K562 (cell line): Measurements from ENCODE around the gene DET1. TPM values are rescaled to one million over a fixed set of nuclear protein-coding genes. Genes with fewer than 3 reads are reported as not detected.

Experiments used
- ATAC-seq: fragments of 200-7000 bp; cut with Tn5 transposase; 3 replicates; pipeline ENCODE4 v1.9.1; 2020; ENCODE audit warnings: moderate library complexity
- BruUV-seq: library from RNA; stranded (reverse); fragments of 400-500 nt; replicated peaks from 2 replicates; lab custom pipeline; 2021; lab: Mats Ljungman, UMichigan
- CTCF ChIA-PET: fragments of 300-600 bp; formaldehyde crosslinking; extraction: SDS; loops from one replicate; lab custom pipeline; 2021; ENCODE audit warnings: low intra/inter-chr PET ratio; lab: Yijun Ruan, JAX
- POLR2A ChIA-PET: fragments of 300-600, 350-650 bp; sonication (Branson Sonifier 250); formaldehyde crosslinking; extraction: SDS; loops from one replicate; lab custom pipeline; 2021; ENCODE audit warnings: antibody characterized with exemption, inconsistent platforms; lab: Yijun Ruan, JAX
- DNase-seq, 4 experiments: peaks; one replicate each; pipeline versions ENCODE4 v3.0.0 to v3.0.0-alpha.2; 2011 to 2018; ENCODE audit warnings: low spot score in 3 of 4, mixed read lengths in 3 of 4; ENCODE audit errors: extremely low read depth in 1 of 4
- FAIRE-seq: peaks from 2 replicates; lab custom pipeline; 2011; peaks lifted over from hg19 to GRCh38; lab: Jason Lieb, UNC
- H2AFZ ChIP-seq: 2 replicates; pipeline ENCODE4 v1.6.0; 2011; ENCODE audit warnings: low read depth, low read length, control low read depth, inconsistent platforms
- H3K27ac ChIP-seq: fragments of 200-600 bp; 3 replicates; pipeline ENCODE4 v1.8.0; 2011; ENCODE audit warnings: low read depth, mild to moderate bottlenecking, control low read depth, inconsistent platforms, low read length, moderate library complexity, mixed read lengths; ENCODE audit errors: extremely low read depth
- H3K27me3 ChIP-seq, 2 experiments: fragments of 300-600 bp in 1 of 2; 2 replicates in 1 of 2; 3 replicates in 1 of 2; pipeline versions ENCODE4 v1.6.0 to v1.8.0; 2011; ENCODE audit warnings: inconsistent platforms in 2 of 2, low read length in 2 of 2, mild to moderate bottlenecking in 1 of 2, mixed read lengths in 1 of 2, moderate library complexity in 1 of 2; ENCODE audit not compliant: control insufficient read depth in 2 of 2, insufficient read depth in 2 of 2
- H3K36me3 ChIP-seq: fragments of 300-600 bp; 3 replicates; pipeline ENCODE4 v1.8.0; 2011; ENCODE audit warnings: mild to moderate bottlenecking, low read length, inconsistent platforms; ENCODE audit not compliant: control insufficient read depth, insufficient read depth
- H3K4me1 ChIP-seq, 2 experiments: fragments of 200-600 bp in 1 of 2; replicated peaks in 1 of 2; 2 replicates in 1 of 2; 3 replicates in 1 of 2; pipeline versions ENCODE4 v1.5.1 to v1.8.0; 2011; ENCODE audit warnings: inconsistent platforms in 2 of 2, low read length in 2 of 2, mild to moderate bottlenecking in 1 of 2, mixed read lengths in 1 of 2, moderate library complexity in 1 of 2; ENCODE audit not compliant: control insufficient read depth in 2 of 2, insufficient read depth in 2 of 2
- H3K4me2 ChIP-seq: 2 replicates; pipeline ENCODE4 v1.6.1; 2011; ENCODE audit warnings: low read length, control low read depth, inconsistent platforms, mixed read lengths; ENCODE audit not compliant: insufficient read depth
- H3K4me3 ChIP-seq: fragments of 200-600 bp; sonication (generic), shearing (Covaris generic); 2 replicates; pipeline ENCODE4 v1.5.1; 2016; ENCODE audit warnings: control low read depth, inconsistent platforms
- H3K79me2 ChIP-seq: fragments of 200-600 bp; 3 replicates; pipeline ENCODE4 v1.8.0; 2011; ENCODE audit warnings: low read length, inconsistent platforms; ENCODE audit not compliant: control insufficient read depth, insufficient read depth
- H3K9ac ChIP-seq, 2 experiments: 2 replicates each; pipeline versions ENCODE4 v1.6.0 to v1.6.1; 2011; ENCODE audit warnings: low read depth in 2 of 2, low read length in 2 of 2, control low read depth in 1 of 2, inconsistent platforms in 1 of 2, mild to moderate bottlenecking in 1 of 2, mixed read lengths in 1 of 2; ENCODE audit not compliant: insufficient read depth in 1 of 2
- H3K9me1 ChIP-seq: one replicate; pipeline ENCODE4 v1.6.0; 2011; ENCODE audit warnings: inconsistent platforms, mild to moderate bottlenecking, low read length, moderate library complexity; ENCODE audit not compliant: control insufficient read depth, insufficient read depth
- H3K9me3 ChIP-seq: replicated peaks from 2 replicates; pipeline ENCODE4 v1.5.1; 2011; ENCODE audit warnings: low read depth, low read length, inconsistent platforms; ENCODE audit not compliant: control insufficient read depth, insufficient read depth
- H4K20me1 ChIP-seq: replicated peaks from 2 replicates; pipeline ENCODE4 v1.6.1; 2011; ENCODE audit warnings: low read length, inconsistent platforms, mixed read lengths; ENCODE audit not compliant: control insufficient read depth, insufficient read depth
- BRCA1 ChIP-seq, 2 experiments: fragments of 450-650 bp in 1 of 2; sonication (generic) in 1 of 2; formaldehyde crosslinking in 1 of 2; IDR thresholded peaks; 2 replicates each; pipeline versions ENCODE4 v1.5.0 to v1.6.1; 2017 to 2020; ENCODE audit warnings: mild to moderate bottlenecking in 1 of 2, missing genetic modification reagents in 1 of 2
- GABPB1 ChIP-seq: sonication (generic); formaldehyde crosslinking; IDR thresholded peaks from 2 replicates; pipeline ENCODE4 v1.8.0; 2022; ENCODE audit warnings: mild to moderate bottlenecking, missing genetic modification reagents
- MEIS2 ChIP-seq: fragments of 450-650 bp; IDR thresholded peaks from 2 replicates; pipeline ENCODE4 v1.6.1; 2014; ENCODE audit warnings: mild to moderate bottlenecking; ENCODE audit not compliant: partially characterized antibody
- MIER1 ChIP-seq: fragments of 450-650 bp; IDR thresholded peaks from 2 replicates; pipeline ENCODE4 v1.6.1; 2016; ENCODE audit warnings: antibody characterized with exemption, mild to moderate bottlenecking, low read depth
- SREBF1 ChIP-seq: fragments of 150-350 bp; IDR thresholded peaks from 2 replicates; pipeline ENCODE4 v1.6.1; 2014; ENCODE audit warnings: antibody characterized with exemption, low read depth, low read length, borderline replicate concordance
- TFE3 ChIP-seq: fragments of 450-650 bp; formaldehyde crosslinking; IDR thresholded peaks from 2 replicates; pipeline ENCODE4 v1.4.0; 2020; ENCODE audit warnings: mild to moderate bottlenecking, mixed read lengths
- ZNF41 ChIP-seq: fragments of 250-450 bp; sonication (Bioruptor Pico); conservative IDR thresholded peaks from 2 replicates; pipeline ENCODE4 v1.4.0; 2020; ENCODE audit warnings: mild to moderate bottlenecking
- ZNF639 ChIP-seq, 2 experiments: fragments of 200-800 bp in 1 of 2; sonication (Bioruptor generic) in 1 of 2; sonication (generic) in 1 of 2; formaldehyde crosslinking in 1 of 2; IDR thresholded peaks in 1 of 2; conservative IDR thresholded peaks in 1 of 2; 2 replicates each; pipeline versions ENCODE4 v1.5.0 to v1.6.1; 2016 to 2020; ENCODE audit warnings: missing compliant biosample characterization in 1 of 2, missing genetic modification characterization in 1 of 2, missing genetic modification reagents in 1 of 2
- WGBS: fragments of 100-300 bp; shearing (Covaris generic); methylation state at CpG from one replicate; pipeline ENCODE4 v1.1.6; 2016; ENCODE audit warnings: low coverage, mixed read lengths; ENCODE audit not compliant: insufficient coverage; ENCODE audit errors: missing lambda C conversion rate; 5-methylcytosine and 5-hydroxymethylcytosine counted together
- in situ Hi-C: fragments of 300-500 bp; cut with MboI; formaldehyde crosslinking; loops from 4 replicates; pipeline ENCODE4 v1.15.0; 2018; ENCODE audit warnings: inconsistent platforms, mixed read lengths
- intact Hi-C: fragments of 100-400 bp; cut with micrococcal nuclease; formaldehyde crosslinking; loops from 2 replicates; pipeline ENCODE4 v1.14.2; 2022
- polyA plus RNA-seq, 8 experiments: library from polyadenylated mRNA; depleted of rRNA in 4 of 8; stranded (reverse) in 5 of 8; unstranded in 3 of 8; fragments of >200 nt; fragmentation: Nextera tagmentation in 2 of 8; fragmentation: Illumina TruSeq in 1 of 8; extraction: Ambion mirVana in 2 of 8; extraction: Trizol in 1 of 8; gene quantifications; 2 replicates each; pipeline versions ENCODE4 v1.2.1 to v1.2.3, GENCODE V29; 2011 to 2014; ENCODE audit warnings: inconsistent platforms in 1 of 8, missing spikeins in 1 of 8
- total RNA-seq, 7 experiments: library from RNA; depleted of rRNA in 6 of 7; stranded (reverse); fragments of >200 nt in 6 of 7; fragmentation: Illumina TruSeq in 2 of 7; extraction: Trizol in 2 of 7; gene quantifications; 2 replicates each; pipeline versions ENCODE4 v1.2.1 to v1.2.3, GENCODE V29; 2011 to 2021; ENCODE audit warnings: low replicate concordance in 1 of 7

The DET1 gene
- total and polyA plus RNA-seq, 9 of the 15 experiments (the other 6 are each of a cell fraction or from before 2014, with no cell fraction given) = 4.2 to 8.1 (median 6.0) TPM

GRCh38 chr15:88498996-88499395 lies 47.5 kb downstream of the DET1 start:
- CTCF ChIA-PET = no interaction called here
- DNase-seq (no peak), FAIRE-seq (no peak), ATAC-seq (no peak)
- no peak overlapping the region for H3K4me2 ChIP-seq
- POLR2A ChIA-PET = no interaction called here
- 0 out of 3 replicates have a peak, but pooled peaks cover 2% of the 10 kb centered on the region for H3K36me3 ChIP-seq
- H2AFZ ChIP-seq = no peak overlapping the region
- 0 out of 2 replicates have a peak, but pooled peaks cover under 1% of the 10 kb centered on the region for H4K20me1 ChIP-seq
- H3K27me3 ChIP-seq = no peaks in the 10 kb centered on the region
- intact Hi-C loops = no loop called here
- no peaks in the 10 kb centered on the region for H3K9me3 ChIP-seq
- no peaks in the 10 kb centered on the region for H3K79me2 ChIP-seq
- in situ Hi-C loops = no loop called here
- no peak overlapping the region for H3K4me3 ChIP-seq
- H3K9me1 ChIP-seq = no peaks in the 10 kb centered on the region
- H3K9ac ChIP-seq = no peak overlapping the region
- H3K27ac ChIP-seq = no peak overlapping the region
- no TSS peak for BruUV-seq
- WGBS = 52% methylated on average over 3 of the region's 3 CpGs
- H3K4me1 ChIP-seq = peaks cover 0 to 5% of the 10 kb centered on the region in 2 experiments; a peak in 2 of 5 replicates
- TF ChIP-seq GABPB1 (CRISPR knock-in tag) (no peak), ZNF41 (no peak), TFE3 (CRISPR knock-in tag) (no peak), BRCA1 (IDR thresholded peaks at IDR 0.05) (no peak), BRCA1 (CRISPR knock-in tag; IDR thresholded peaks at IDR 0.05) (no peak), MEIS2 (no peak), ZNF639 (CRISPR knock-in tag; conservative IDR thresholded peaks at IDR 0.05 in 1 of 2, IDR thresholded peaks at IDR 0.05 in 1 of 2) (no peak), SREBF1 (no peak), MIER1 (no peak)
